Measurements from ENCODE around the gene PIGU. TPM values are rescaled to one million over a fixed set of nuclear protein-coding genes. Genes with fewer than 3 reads are reported as not detected.

The PIGU gene
- total and polyA plus RNA-seq, 2 experiments from 2014 or later: 21.2 to 21.6 TPM

- H3K9me3 ChIP-seq (ENCODE audit: low read depth): no peaks in the 10 kb centered on the region
- H4K20me1 ChIP-seq (ENCODE audit: insufficient read depth): no peaks in the 10 kb centered on the region
- no peak overlapping the region for H3K4me2 ChIP-seq (ENCODE audit: unreplicated experiment)
- H3K9me2 ChIP-seq (ENCODE audit: insufficient read depth): no peaks in the 10 kb centered on the region
- no peaks in the 10 kb centered on the region for H3K79me2 ChIP-seq (ENCODE audit: insufficient read depth)
- H3K4me3 ChIP-seq: no peak overlapping the region
- no peak overlapping the region for H3K27ac ChIP-seq
- 97% methylated on average over 5 of the region's 5 CpGs for WGBS, 2 experiments (ENCODE audit: low coverage in 1 of 2, low lambda C conversion rate in 2 of 2, missing lambda C conversion rate in 2 of 2)
- H3F3A ChIP-seq (ENCODE audit: insufficient read depth): no peaks in the 10 kb centered on the region; the same call in none of the 2 replicates
- TF ChIP-seq EZH2 (IDR thresholded peaks at IDR 0.05; ENCODE audit: insufficient read depth, poor library complexity, severe bottlenecking) (no peak), EZH2phosphoT487 (IDR thresholded peaks at IDR 0.05; ENCODE audit: insufficient read depth, low read depth) (no peak)
- no peak overlapping the region for H2AFZ ChIP-seq
- DNase-seq: no peak
- H3K9ac ChIP-seq: no peak overlapping the region
- no peaks in the 10 kb centered on the region for H3K36me3 ChIP-seq (ENCODE audit: low read depth)
- peaks cover 24% of the 10 kb centered on the region for H3K4me1 ChIP-seq (ENCODE audit: insufficient read depth)
- in situ Hi-C loops (cut with MboI): no loop called here
- no peaks in the 10 kb centered on the region for H3K27me3 ChIP-seq (replicated peaks; ENCODE audit: insufficient read depth)
These were observed 91.9 kb downstream of the PIGU start for GRCh38 chr20:34585019-34585418.

- H4K20me1 ChIP-seq (ENCODE audit: insufficient read depth): no peaks in the 10 kb centered on the region
- H3K4me2 ChIP-seq (ENCODE audit: unreplicated experiment): no peak overlapping the region
- H3K36me3 ChIP-seq (ENCODE audit: low read depth): no peaks in the 10 kb centered on the region
- peak; percentile 35 for DNase-seq
- no peak overlapping the region for H3K9ac ChIP-seq
- H3K27me3 ChIP-seq (replicated peaks; ENCODE audit: insufficient read depth): no peaks in the 10 kb centered on the region
- H3K4me1 ChIP-seq (ENCODE audit: insufficient read depth): peaks cover 38% of the 10 kb centered on the region
- H3K79me2 ChIP-seq (ENCODE audit: insufficient read depth): no peaks in the 10 kb centered on the region
- no peak overlapping the region for H3K4me3 ChIP-seq
- H3K9me3 ChIP-seq (ENCODE audit: low read depth): no peaks in the 10 kb centered on the region
- H3K9me2 ChIP-seq (ENCODE audit: insufficient read depth): no peaks in the 10 kb centered on the region
- in situ Hi-C loops (cut with MboI): no loop called here
- H2AFZ ChIP-seq: no peak overlapping the region
- H3K27ac ChIP-seq: no peak overlapping the region
- H3F3A ChIP-seq (ENCODE audit: insufficient read depth): peaks cover 7% of the 10 kb centered on the region
- WGBS, 2 experiments (ENCODE audit: low coverage in 1 of 2, low lambda C conversion rate in 2 of 2, missing lambda C conversion rate in 2 of 2): 53 to 58% methylated on average over 6 of the region's 6 CpGs
- TF ChIP-seq EZH2phosphoT487 (IDR thresholded peaks at IDR 0.05; ENCODE audit: insufficient read depth, low read depth) (no peak), EZH2 (IDR thresholded peaks at IDR 0.05; ENCODE audit: insufficient read depth, poor library complexity, severe bottlenecking) (no peak)
These were observed 93.3 kb downstream of the PIGU start for GRCh38 chr20:34583544-34583943.

GRCh38 chr20:34582911-34583310, 94.0 kb downstream of the PIGU start:
- 79 to 87% methylated on average over 4 of the region's 4 CpGs for WGBS, 2 experiments (ENCODE audit: low coverage in 1 of 2, low lambda C conversion rate in 2 of 2, missing lambda C conversion rate in 2 of 2)
- Histone ChIP-seq H3K9me2 (ENCODE audit: insufficient read depth) (no peaks in the 10 kb centered on the region), H3K36me3 (ENCODE audit: low read depth) (no peaks in the 10 kb centered on the region), H4K20me1 (ENCODE audit: insufficient read depth) (no peaks in the 10 kb centered on the region), H3K4me2 (ENCODE audit: unreplicated experiment) (no peak overlapping the region), H3K27ac (no peak overlapping the region), H2AFZ (no peak overlapping the region), H3F3A (ENCODE audit: insufficient read depth) (peaks cover 7% of the 10 kb centered on the region), H3K4me1 (ENCODE audit: insufficient read depth) (peaks cover 39% of the 10 kb centered on the region), H3K4me3 (no peak overlapping the region), H3K79me2 (ENCODE audit: insufficient read depth) (no peaks in the 10 kb centered on the region), H3K9me3 (ENCODE audit: low read depth) (no peaks in the 10 kb centered on the region), H3K9ac (no peak overlapping the region), H3K27me3 (replicated peaks; ENCODE audit: insufficient read depth) (no peaks in the 10 kb centered on the region)
- peak; percentile 33 for DNase-seq
- TF ChIP-seq EZH2 (IDR thresholded peaks at IDR 0.05; ENCODE audit: insufficient read depth, poor library complexity, severe bottlenecking): no peak
- TF ChIP-seq EZH2phosphoT487 (IDR thresholded peaks at IDR 0.05; ENCODE audit: insufficient read depth, low read depth): no peak
- in situ Hi-C loops (cut with MboI): no loop called here

- no peaks in the 10 kb centered on the region for H3K9me2 ChIP-seq (ENCODE audit: insufficient read depth)
- peak overlapping the region; percentile 52 for H3K27ac ChIP-seq
- no peak overlapping the region for H3K4me3 ChIP-seq
- WGBS, 2 experiments (ENCODE audit: low coverage in 1 of 2, low lambda C conversion rate in 2 of 2, missing lambda C conversion rate in 2 of 2): 69 to 78% methylated on average over 4 of the region's 4 CpGs
- peak overlapping the region; percentile 14; the same call in 1 of the 2 replicates for H3K9ac ChIP-seq
- TF ChIP-seq EZH2phosphoT487 (IDR thresholded peaks at IDR 0.05; ENCODE audit: insufficient read depth, low read depth): no peak
- TF ChIP-seq EZH2 (IDR thresholded peaks at IDR 0.05; ENCODE audit: insufficient read depth, poor library complexity, severe bottlenecking): no peak
- no peaks in the 10 kb centered on the region for H3K36me3 ChIP-seq (ENCODE audit: low read depth)
- H3K4me2 ChIP-seq (ENCODE audit: unreplicated experiment): peak overlapping the region; percentile 10
- in situ Hi-C loops (cut with MboI): no loop called here
- no peaks in the 10 kb centered on the region for H3K9me3 ChIP-seq (ENCODE audit: low read depth)
- no peaks in the 10 kb centered on the region for H3K27me3 ChIP-seq (replicated peaks; ENCODE audit: insufficient read depth)
- peaks cover 7% of the 10 kb centered on the region for H3F3A ChIP-seq (ENCODE audit: insufficient read depth)
- no peaks in the 10 kb centered on the region for H4K20me1 ChIP-seq (ENCODE audit: insufficient read depth)
- no peak for DNase-seq
- no peaks in the 10 kb centered on the region for H3K79me2 ChIP-seq (ENCODE audit: insufficient read depth)
- H2AFZ ChIP-seq: peak overlapping the region; percentile 21
- H3K4me1 ChIP-seq (ENCODE audit: insufficient read depth): peaks cover 39% of the 10 kb centered on the region
These were observed 94.7 kb downstream of the PIGU start for GRCh38 chr20:34582221-34582620.
